GM20431 (cell line): ENCODE measurements around the gene NFATC2IP.

Experiments used
- in situ Hi-C: fragments of 300-500 bp; cut with MseI, MboI; formaldehyde crosslinking; loops from one replicate; pipeline ENCODE4 v1.15.0; 2020; ENCODE audit warnings: low sequenced_read_pairs; ENCODE audit not compliant: unreplicated experiment

The NFATC2IP gene

GRCh38 chr16:28950648-28951409, at the start of gene NFATC2IP:
NFATC2IP (plus strand) TSS chr16:28950937; CDS start chr16:28951012, 75 bp downstream.
- in situ Hi-C loops, result no loop called here

DNA sequence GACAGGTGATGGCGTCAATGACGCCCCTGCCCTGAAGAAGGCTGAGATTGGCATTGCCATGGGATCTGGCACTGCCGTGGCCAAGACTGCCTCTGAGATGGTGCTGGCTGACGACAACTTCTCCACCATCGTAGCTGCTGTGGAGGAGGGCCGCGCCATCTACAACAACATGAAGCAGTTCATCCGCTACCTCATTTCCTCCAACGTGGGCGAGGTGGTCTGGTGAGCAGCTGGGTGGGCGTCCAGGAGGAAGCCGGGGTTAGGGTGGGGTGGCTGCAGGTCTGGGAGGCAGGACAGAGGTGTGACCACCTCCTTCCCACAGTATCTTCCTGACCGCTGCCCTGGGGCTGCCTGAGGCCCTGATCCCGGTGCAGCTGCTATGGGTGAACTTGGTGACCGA, 48.9 kb upstream of the NFATC2IP start:
- in situ Hi-C loops, result no loop called here

DNA sequence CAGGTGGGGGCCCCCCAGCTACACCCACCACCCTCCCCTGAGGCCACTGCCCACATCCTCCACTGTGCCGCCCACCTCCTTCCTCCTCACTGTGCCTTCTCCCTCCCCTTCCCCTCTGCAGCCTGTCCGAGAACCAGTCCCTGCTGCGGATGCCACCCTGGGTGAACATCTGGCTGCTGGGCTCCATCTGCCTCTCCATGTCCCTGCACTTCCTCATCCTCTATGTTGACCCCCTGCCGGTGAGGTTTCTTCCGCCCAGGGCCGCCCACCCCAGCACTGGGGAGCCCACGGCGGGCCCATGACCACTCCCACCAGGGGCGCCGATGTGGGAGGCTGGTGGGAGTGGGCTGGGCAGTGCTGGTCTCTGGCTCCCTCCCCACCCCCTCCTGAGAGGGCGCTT, 47.8 kb upstream of the NFATC2IP start:
- in situ Hi-C loops, result no loop called here

GRCh38 chr16:28903344-28904042, 47.2 kb upstream of the NFATC2IP start:
- in situ Hi-C loops, result no loop called here

DNA sequence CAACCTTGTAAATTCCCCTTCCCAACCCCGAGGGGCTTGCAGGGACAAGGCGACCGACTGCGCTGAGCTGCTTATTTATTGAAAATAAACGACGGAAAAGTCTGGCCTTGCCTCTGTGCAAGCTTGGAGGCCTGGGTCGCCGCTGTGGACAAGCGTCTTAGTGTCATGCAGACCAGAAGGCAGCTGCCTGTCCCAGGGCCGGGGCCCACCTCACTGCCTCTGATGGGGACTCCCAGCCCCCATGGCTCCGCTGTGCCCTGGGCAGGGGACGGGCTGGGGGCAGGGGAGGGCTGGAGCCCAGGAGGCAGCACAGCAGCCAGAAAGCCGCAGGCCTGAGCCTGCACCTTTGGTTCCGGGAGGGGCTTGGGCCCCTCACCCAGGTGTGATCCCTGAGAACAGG, 46.4 kb upstream of the NFATC2IP start:
- in situ Hi-C loops, result no loop called here

DNA sequence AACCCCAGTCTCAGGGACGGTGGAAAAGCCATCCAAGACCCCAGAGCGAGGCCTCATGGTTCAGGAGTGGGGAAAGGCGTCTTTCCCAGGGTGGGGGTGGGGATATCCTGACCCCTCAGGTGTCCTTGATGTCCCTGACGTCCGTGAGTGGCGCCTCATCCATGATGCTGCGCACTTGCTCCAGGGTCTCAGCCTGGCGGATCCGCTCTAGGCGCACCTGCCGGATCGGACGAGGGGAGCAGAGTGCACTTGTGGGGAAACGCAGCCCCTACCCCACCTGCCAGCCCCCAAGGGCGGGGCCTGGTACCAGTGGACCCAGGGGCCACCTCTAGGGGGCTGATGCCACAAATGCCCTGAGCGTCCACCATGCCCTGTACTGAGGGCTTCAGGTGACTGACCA, 45.9 kb upstream of the NFATC2IP start:
- in situ Hi-C loops, result no loop called here

- in situ Hi-C loops, result no loop called here
Measured at GRCh38 chr16:28905229-28905754, 45.4 kb upstream of the NFATC2IP start.

GRCh38 chr16:28905800-28906372, 44.9 kb upstream of the NFATC2IP start:
- in situ Hi-C loops, result no loop called here

- in situ Hi-C loops, result no loop called here
Measured at GRCh38 chr16:28910086-28911031, 40.4 kb upstream of the NFATC2IP start.

- in situ Hi-C loops, result no loop called here
Measured at GRCh38 chr16:28912558-28912957, 38.2 kb upstream of the NFATC2IP start.

GRCh38 chr16:28913946-28914724, 36.6 kb upstream of the NFATC2IP start:
- in situ Hi-C loops, result no loop called here

- in situ Hi-C loops, result no loop called here
Measured at GRCh38 chr16:28915181-28915580, 35.6 kb upstream of the NFATC2IP start.

DNA sequence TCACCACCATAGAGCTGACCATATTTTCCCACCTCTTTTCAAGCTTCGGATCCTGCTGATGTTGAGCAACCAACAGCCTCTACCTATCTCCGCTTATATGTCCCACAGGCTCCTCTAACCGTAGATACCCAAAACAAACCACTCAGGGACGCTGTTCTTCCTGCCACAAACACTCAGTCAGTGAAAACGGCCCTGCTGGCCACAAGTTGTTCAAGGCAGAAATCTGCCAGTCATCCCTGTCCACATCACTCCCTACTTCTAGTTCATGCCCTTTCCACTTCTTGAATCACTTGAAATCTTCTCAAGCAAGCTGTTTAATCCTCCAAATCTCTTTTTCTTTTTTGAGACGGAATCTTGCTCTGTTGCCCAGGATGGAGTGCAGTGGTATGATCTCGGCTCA, 33.6 kb upstream of the NFATC2IP start:
- in situ Hi-C loops, result no loop called here

- in situ Hi-C loops, result no loop called here
Measured at GRCh38 chr16:28918698-28919097, 32.0 kb upstream of the NFATC2IP start.

- in situ Hi-C loops, result loop anchor here (10.0 kb wide), 1 partner anchor 48 kb away; the partner anchor contains the start of gene ATP2A1
Measured at GRCh38 chr16:28923231-28923587, 27.5 kb upstream of the NFATC2IP start.

DNA sequence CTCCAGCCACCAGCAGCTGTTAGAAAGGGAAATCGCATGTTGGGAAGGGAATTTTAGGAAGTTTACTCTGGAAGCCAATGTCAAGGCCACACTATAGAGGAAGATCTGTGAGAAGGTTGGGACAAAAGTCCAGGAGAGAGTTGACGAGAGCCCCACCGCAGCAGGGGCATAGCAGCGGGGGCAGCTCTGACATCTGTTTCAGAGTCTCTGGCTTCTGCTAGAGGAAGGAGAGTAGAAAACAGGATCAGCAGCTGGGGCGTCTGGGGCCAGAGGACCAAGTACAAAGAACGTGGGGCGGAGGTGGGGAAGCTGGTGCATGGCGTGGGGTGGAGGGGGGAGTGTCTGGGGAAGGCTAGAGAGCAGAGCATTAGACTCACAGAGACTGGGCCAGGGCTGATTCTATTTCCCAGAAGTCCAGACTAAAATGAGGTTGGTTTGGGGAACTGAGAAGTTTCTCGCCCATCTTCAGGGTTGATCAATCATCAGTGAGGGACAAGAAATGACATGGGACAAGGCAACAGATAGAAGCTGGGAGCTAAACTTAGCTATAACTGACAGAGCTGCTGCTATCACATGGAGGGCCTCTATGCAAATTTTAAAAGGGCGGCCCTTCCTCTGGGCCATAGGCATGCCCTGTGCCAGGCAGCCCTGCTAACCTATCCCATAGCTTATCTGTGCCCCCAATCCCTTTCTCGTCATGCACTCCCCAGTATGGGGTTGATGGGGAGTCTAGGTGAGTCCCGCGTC, 26.9 kb upstream of the NFATC2IP start:
- in situ Hi-C loops, result loop anchor here (10.0 kb wide), 1 partner anchor 49 kb away; the partner anchor contains the start of gene ATP2A1

DNA sequence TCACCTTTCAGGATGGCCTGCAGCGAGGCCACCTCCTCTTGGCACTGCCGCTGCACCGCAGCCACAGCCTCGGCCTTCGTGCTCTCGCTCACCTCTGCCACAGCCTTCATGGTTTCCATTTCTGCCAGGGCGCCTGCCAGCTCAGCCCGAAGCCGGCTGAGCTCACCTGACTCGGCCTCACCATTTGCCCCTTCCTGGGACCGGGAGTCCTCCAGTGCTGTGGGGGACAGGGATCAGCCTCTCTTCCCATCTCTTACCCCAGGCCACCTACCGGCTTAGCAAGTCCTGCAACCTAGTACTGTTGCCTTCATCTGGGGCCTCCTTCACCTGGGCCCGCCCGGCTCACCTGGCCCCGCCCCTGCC, 26.4 kb upstream of the NFATC2IP start:
- in situ Hi-C loops, result loop anchor here (10.0 kb wide), 1 partner anchor 50 kb away; the partner anchor contains the start of gene ATP2A1

DNA sequence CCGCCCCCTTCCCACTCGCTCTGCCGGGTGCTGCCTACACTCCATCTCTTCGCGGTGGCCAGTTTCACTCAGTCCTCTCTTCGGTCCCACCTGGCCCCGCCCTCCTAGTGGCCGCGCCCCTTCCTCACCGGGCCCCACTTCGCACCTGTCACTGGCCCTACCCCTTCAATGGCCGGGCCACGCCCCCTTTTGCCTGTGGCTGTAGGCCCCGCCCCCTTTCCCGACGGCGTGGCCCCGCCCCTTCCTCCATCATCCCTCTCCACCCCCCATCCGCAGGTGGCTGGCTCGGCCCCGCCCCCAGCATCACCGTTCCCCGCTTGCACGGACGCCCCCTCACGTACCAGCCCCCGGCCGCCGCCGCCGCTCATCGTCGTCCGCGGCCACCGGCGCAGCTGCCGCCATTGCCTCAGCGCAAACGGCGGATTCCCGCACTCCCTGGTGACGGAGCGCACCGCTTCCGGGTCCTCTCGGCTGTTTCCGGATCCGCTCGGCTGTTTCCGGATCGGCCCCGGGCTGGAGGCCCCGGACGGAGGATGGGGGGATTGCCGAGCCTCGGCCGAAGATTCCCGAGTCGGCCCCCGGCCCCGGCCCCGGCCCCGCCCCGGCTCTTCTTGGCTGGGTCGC, 25.9 kb upstream of the NFATC2IP start, which contains the start of gene RABEP2:
TSS of gene RABEP2 (minus strand) at position 477 of the 624 bp plus-strand sequence. CDS start at position 402, 75 bp downstream.
- in situ Hi-C loops, result loop anchor here (10.0 kb wide), 1 partner anchor 50 kb away; the partner anchor contains the start of gene ATP2A1
